B cell (primary cell): ENCODE measurements around the gene ENTREP3. TPM values are rescaled to one million over a fixed set of nuclear protein-coding genes. Genes with fewer than 3 reads are reported as not detected.
A peak's percentile ranks its signal among the peaks of the same experiment; 100 is the strongest.
"Not testable (repeated sequence)": the region's sequence is repeated elsewhere in the genome, so short reads cannot be mapped to it uniquely, and the experiment has no call there.

Experiments
- ATAC-seq: fragments of 200-7000 bp; cut with Tn5 transposase; one replicate; pipeline ENCODE4 v1.10.0; 2021; ENCODE audit warnings: low read depth, mild to moderate bottlenecking, moderate number of reproducible peaks, moderate library complexity
- CTCF ChIA-PET: fragments of 350-600 bp; sonication (Branson Sonifier 250); formaldehyde crosslinking; loops from one replicate; lab custom pipeline; 2021; ENCODE audit warnings: antibody characterized with exemption, inconsistent platforms; lab: Charles Lee
- POLR2A ChIA-PET: fragments of 350-600 bp; sonication (Branson Sonifier 250); formaldehyde crosslinking; loops from one replicate; lab custom pipeline; 2021; ENCODE audit warnings: antibody characterized with exemption; lab: Charles Lee
- DNase-seq: peaks from one replicate; pipeline ENCODE4 v3.0.0; 2013
- H2AFZ ChIP-seq: 2 replicates; pipeline ENCODE4 v1.6.1; 2012; ENCODE audit warnings: mild to moderate bottlenecking, low read depth, low read length; ENCODE audit not compliant: insufficient read depth, poor library complexity, severe bottlenecking
- H3K27ac ChIP-seq, 2 donors: 1 replicate in 1 of 2; 2 replicates in 1 of 2; pipeline ENCODE4 v1.5.1; 2012 to 2013; ENCODE audit warnings: low read length in 2 of 2, mild to moderate bottlenecking in 2 of 2, moderate library complexity in 1 of 2
- H3K27me3 ChIP-seq, 4 experiments: fragments of 200-600 bp in 1 of 4; sonication (generic) in 1 of 4; replicated peaks in 1 of 4; 1 replicate in 2 of 4; 2 replicates in 2 of 4; pipeline versions ENCODE4 v1.6.1 to v1.7.0; 2013 to 2016; ENCODE audit warnings: low read length in 3 of 4, mild to moderate bottlenecking in 2 of 4, mixed read lengths in 1 of 4, moderate library complexity in 1 of 4; ENCODE audit not compliant: insufficient read depth in 4 of 4, control insufficient read depth in 3 of 4; ENCODE audit errors: control extremely low read depth in 1 of 4
- H3K36me3 ChIP-seq, 2 experiments: replicated peaks in 1 of 2; 1 replicate in 1 of 2; 2 replicates in 1 of 2; pipeline versions ENCODE4 v1.6.1 to v1.7.1; 2013; ENCODE audit warnings: low read length in 1 of 2; ENCODE audit not compliant: insufficient read depth in 2 of 2, control insufficient read depth in 1 of 2; ENCODE audit errors: control extremely low read depth in 1 of 2, extremely low read depth in 1 of 2
- H3K4me1 ChIP-seq, 2 donors: fragments of 200-600 bp in 1 of 2; sonication (generic) in 1 of 2; 1 replicate in 1 of 2; 2 replicates in 1 of 2; pipeline versions ENCODE4 v1.5.1 to v1.6.1; 2013 to 2017; ENCODE audit warnings: low read length in 2 of 2; ENCODE audit not compliant: control insufficient read depth in 2 of 2, insufficient read depth in 2 of 2
- H3K4me2 ChIP-seq: replicated peaks from 2 replicates; pipeline ENCODE3; 2012; ENCODE audit warnings: mild to moderate bottlenecking, low read depth, low read length; ENCODE audit not compliant: poor library complexity, severe bottlenecking
- H3K4me3 ChIP-seq, 5 experiments: fragments of 200-600 bp in 1 of 5; sonication (generic) in 1 of 5; 1 replicate in 3 of 5; 2 replicates in 2 of 5; pipeline versions ENCODE4 v1.5.1 to v1.7.0; 2011 to 2016; ENCODE audit warnings: low read length in 4 of 5, mild to moderate bottlenecking in 4 of 5, low read depth in 2 of 5, control low read depth in 1 of 5, moderate library complexity in 1 of 5; ENCODE audit not compliant: insufficient read depth in 1 of 5; ENCODE audit errors: control extremely low read depth in 1 of 5, extremely low read depth in 1 of 5
- H3K79me2 ChIP-seq: fragments of 200-600 bp; sonication (generic); one replicate; pipeline ENCODE4 v1.6.0; 2016; ENCODE audit warnings: low read length; ENCODE audit not compliant: control insufficient read depth, insufficient read depth
- H3K9ac ChIP-seq: fragments of 200-600 bp; sonication (generic); 2 replicates; pipeline ENCODE4 v1.6.1; 2017; ENCODE audit warnings: mild to moderate bottlenecking, low read length, moderate library complexity
- H3K9me3 ChIP-seq, 3 donors: one replicate each; pipeline versions ENCODE4 v1.6.1 to v1.7.1; 2013; ENCODE audit warnings: low read length in 2 of 3; ENCODE audit not compliant: control insufficient read depth in 2 of 3, insufficient read depth in 1 of 3; ENCODE audit errors: control extremely low read depth in 1 of 3
- H4K20me1 ChIP-seq: 2 replicates; pipeline ENCODE4 v1.6.0; 2012; ENCODE audit warnings: mild to moderate bottlenecking, low read length; ENCODE audit not compliant: insufficient read depth, control insufficient read depth, poor library complexity, severe bottlenecking
- H3K27ac Mint-ChIP-seq: one replicate; pipeline ENCODE4 v1.8.0; 2021; ENCODE audit warnings: mixed read lengths
- H3K27me3 Mint-ChIP-seq: one replicate; pipeline ENCODE4 v1.8.0; 2021; ENCODE audit warnings: mixed read lengths
- H3K4me1 Mint-ChIP-seq: one replicate; pipeline ENCODE4 v1.8.0; 2021; ENCODE audit warnings: mixed read lengths
- H3K4me3 Mint-ChIP-seq: one replicate; pipeline ENCODE4 v1.8.0; 2021; ENCODE audit warnings: mixed read lengths
- H3K9me3 Mint-ChIP-seq: one replicate; pipeline ENCODE4 v1.8.0; 2022; ENCODE audit warnings: mixed read lengths; ENCODE audit not compliant: insufficient read depth
- CTCF ChIP-seq: fragments of 200-600 bp; IDR thresholded peaks from one replicate; pipeline ENCODE4 v1.8.0; 2022; ENCODE audit warnings: antibody characterized with exemption, mild to moderate bottlenecking
- EZH2 ChIP-seq: IDR thresholded peaks from 2 replicates; pipeline ENCODE4 v1.6.1; 2012; ENCODE audit warnings: borderline replicate concordance, low read depth, mild to moderate bottlenecking, moderate library complexity, low read length; ENCODE audit not compliant: insufficient read depth, poor library complexity, severe bottlenecking
- WGBS: methylation state at CpG from one replicate; pipeline ENCODE4 v1.1.5; 2013; ENCODE audit warnings: missing lambda C conversion rate; ENCODE audit not compliant: insufficient coverage; 5-methylcytosine and 5-hydroxymethylcytosine counted together
- intact Hi-C: fragments of 100-400 bp; cut with micrococcal nuclease; formaldehyde crosslinking; loops from one replicate; pipeline ENCODE4 v1.10.0; 2022
- polyA plus RNA-seq: library from polyadenylated mRNA; depleted of rRNA; stranded (reverse); fragments of >200 nt; gene quantifications from 2 replicates; pipeline ENCODE4 v1.2.3, GENCODE V29; 2012
- total RNA-seq, 2 donors: library from RNA; stranded (reverse); fragments of 120-200 nt in 1 of 2; gene quantifications; 1 replicate in 1 of 2; 2 replicates in 1 of 2; pipeline versions ENCODE4 v1.2.3 to v1.2.4, GENCODE V29; 2013 to 2022

The ENTREP3 gene
- total and polyA plus RNA-seq, 2 donors (not counting 1 experiment from before 2014, with no cell fraction given) = 7.6 to 15.2 TPM

- no peaks in the 10 kb centered on the region for H3K79me2 ChIP-seq
- no peak overlapping the region for H3K27ac ChIP-seq
- intact Hi-C loops = no loop called here
- no peak for DNase-seq
- no peak overlapping the region for H3K4me3 ChIP-seq
- TF ChIP-seq EZH2 (no peak), CTCF (no peak)
- Mint-ChIP-seq H3K27ac (no peak overlapping the region), H3K27me3 (peaks cover 38% of the 10 kb centered on the region), H3K4me3 (no peak overlapping the region), H3K4me1 (peaks cover 10% of the 10 kb centered on the region), H3K9me3 (no peaks in the 10 kb centered on the region)
- POLR2A ChIA-PET = no interaction called here
- H3K4me2 ChIP-seq = peak overlapping the region; percentile 23
- peaks cover 0 to 2% (median 0%) of the 10 kb centered on the region in 3 donors for H3K9me3 ChIP-seq
- WGBS = 36% methylated on average over 46 of the region's 46 CpGs
- CTCF ChIA-PET = no interaction called here
- no peaks in the 10 kb centered on the region for H4K20me1 ChIP-seq
- no peak overlapping the region for H2AFZ ChIP-seq
- peaks cover 7 to 10% of the 10 kb centered on the region in 2 donors for H3K4me1 ChIP-seq
- H3K9ac ChIP-seq = no peak overlapping the region
- peaks cover 0 to 26% (median 15%) of the 10 kb centered on the region in 4 experiments for H3K27me3 ChIP-seq
- no peaks in the 10 kb centered on the region for H3K36me3 ChIP-seq
- ATAC-seq = no peak
Observed at GRCh38 chr1:155294520-155295182, 39.4 kb upstream of the ENTREP3 start.

- H3K4me3 Mint-ChIP-seq = no peak overlapping the region
- whole genome bisulfite sequencing = 91% methylated on average over 17 of the region's 17 CpGs
- ATAC-seq = no peak
- no peak for DNase-seq
- Histone ChIP-seq H3K79me2 (no peaks in the 10 kb centered on the region), H2AFZ (no peak overlapping the region), H3K27me3 (peaks cover 0 to 26% (median 15%) of the 10 kb centered on the region in 4 experiments), H3K4me2 (no peak overlapping the region), H4K20me1 (no peaks in the 10 kb centered on the region), H3K9me3 (peaks cover 0 to 2% (median 0%) of the 10 kb centered on the region in 3 donors), H3K4me3 (no peak overlapping the region), H3K36me3 (no peaks in the 10 kb centered on the region), H3K9ac (no peak overlapping the region), H3K4me1 (peaks cover 7 to 10% of the 10 kb centered on the region in 2 donors), H3K27ac (no peak overlapping the region)
- H3K27me3 Mint-ChIP-seq = peaks cover 38% of the 10 kb centered on the region
- no peaks in the 10 kb centered on the region for H3K9me3 Mint-ChIP-seq
- POLR2A ChIA-PET = no interaction called here
- no peak for TF ChIP-seq EZH2
- TF ChIP-seq CTCF = no peak
- CTCF ChIA-PET = interaction anchor here (0.9 kb wide), 1 partner anchor 24 kb away, joined by 3 read pairs; no protein-coding TSS in a partner anchor
- intact Hi-C loops = no loop called here
- peaks cover 10% of the 10 kb centered on the region for H3K4me1 Mint-ChIP-seq
- no peak overlapping the region for H3K27ac Mint-ChIP-seq
Observed at GRCh38 chr1:155293086-155293749, 37.9 kb upstream of the ENTREP3 start.

- 93% methylated on average over 7 of the region's 10 CpGs for WGBS
- H3K9me3 ChIP-seq, POLR2A ChIA-PET: not testable (repeated sequence)
Observed at GRCh38 chr1:155291006-155291405, 35.7 kb upstream of the ENTREP3 start.

More at GRCh38 chr1:155291006-155291405, 35.7 kb upstream of the ENTREP3 start:
- H3K79me2 ChIP-seq, ATAC-seq, H3K4me1 ChIP-seq, H3K9me3 Mint-ChIP-seq, H3K9ac ChIP-seq, DNase-seq, intact Hi-C loops, H3K36me3 ChIP-seq, H3K4me2 ChIP-seq, H4K20me1 ChIP-seq, H2AFZ ChIP-seq, H3K4me3 Mint-ChIP-seq, H3K27ac ChIP-seq, H3K4me3 ChIP-seq, H3K4me1 Mint-ChIP-seq, CTCF ChIA-PET, H3K27ac Mint-ChIP-seq: not testable (repeated sequence)
- peaks cover 0 to 20% (median 13%) of the 10 kb centered on the region in 4 experiments for H3K27me3 ChIP-seq
- H3K27me3 Mint-ChIP-seq = peaks cover 21% of the 10 kb centered on the region
